Fibroblast of villous mesenchyme (primary cell): ENCODE measurements around the gene PRR23A. TPM values are rescaled to one million over a fixed set of nuclear protein-coding genes. Genes with fewer than 3 reads are reported as not detected.
A peak's percentile ranks its signal among the peaks of the same experiment; 100 is the strongest.

Source experiments
- DNase-seq: peaks from one replicate; pipeline ENCODE4 v3.0.0-alpha.2; 2010; ENCODE audit warnings: low read depth
- H3K4me3 ChIP-seq: 2 replicates; pipeline ENCODE4 v1.5.1; 2011; ENCODE audit warnings: low read depth, mild to moderate bottlenecking, low read length
- total RNA-seq: library from RNA; depleted of rRNA; stranded (reverse); fragments of >200 nt; gene quantifications from 2 replicates; pipeline ENCODE4 v1.2.3, GENCODE V29; 2012
- TF ChIP-seq, protein P1 (sequence below): IDR thresholded peaks from 2 replicates; pipeline ENCODE4 v1.5.1; 2012; ENCODE audit warnings: low read depth, mild to moderate bottlenecking, low read length; ENCODE audit not compliant: insufficient read depth

The PRR23A gene
- total RNA-seq, 1 donor, result not detected

DNA sequence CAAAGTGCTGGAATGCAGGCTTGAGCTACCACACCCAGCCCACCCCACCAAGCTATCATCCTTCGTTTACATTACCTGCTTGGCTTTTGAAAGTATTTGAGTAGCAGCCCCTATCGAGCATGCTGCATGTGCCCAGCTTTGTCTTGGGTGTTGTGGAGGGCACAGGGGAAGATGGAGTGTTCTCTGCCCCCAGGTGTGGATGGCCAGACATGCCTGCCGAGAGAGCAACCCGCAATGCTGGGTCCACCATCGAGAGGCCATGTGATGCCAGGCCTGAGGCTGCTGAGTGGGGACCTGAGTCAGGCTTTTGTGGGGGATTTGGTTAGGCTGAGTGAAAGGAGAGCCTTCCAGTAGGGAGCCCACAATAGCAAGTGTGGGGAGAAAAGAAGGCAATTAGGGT, 33.1 kb downstream of the PRR23A start:
- DNase-seq, result no peak
- TF ChIP-seq, protein P1, sequence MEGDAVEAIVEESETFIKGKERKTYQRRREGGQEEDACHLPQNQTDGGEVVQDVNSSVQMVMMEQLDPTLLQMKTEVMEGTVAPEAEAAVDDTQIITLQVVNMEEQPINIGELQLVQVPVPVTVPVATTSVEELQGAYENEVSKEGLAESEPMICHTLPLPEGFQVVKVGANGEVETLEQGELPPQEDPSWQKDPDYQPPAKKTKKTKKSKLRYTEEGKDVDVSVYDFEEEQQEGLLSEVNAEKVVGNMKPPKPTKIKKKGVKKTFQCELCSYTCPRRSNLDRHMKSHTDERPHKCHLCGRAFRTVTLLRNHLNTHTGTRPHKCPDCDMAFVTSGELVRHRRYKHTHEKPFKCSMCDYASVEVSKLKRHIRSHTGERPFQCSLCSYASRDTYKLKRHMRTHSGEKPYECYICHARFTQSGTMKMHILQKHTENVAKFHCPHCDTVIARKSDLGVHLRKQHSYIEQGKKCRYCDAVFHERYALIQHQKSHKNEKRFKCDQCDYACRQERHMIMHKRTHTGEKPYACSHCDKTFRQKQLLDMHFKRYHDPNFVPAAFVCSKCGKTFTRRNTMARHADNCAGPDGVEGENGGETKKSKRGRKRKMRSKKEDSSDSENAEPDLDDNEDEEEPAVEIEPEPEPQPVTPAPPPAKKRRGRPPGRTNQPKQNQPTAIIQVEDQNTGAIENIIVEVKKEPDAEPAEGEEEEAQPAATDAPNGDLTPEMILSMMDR, result no peak
- no peak overlapping the region for H3K4me3 ChIP-seq

GRCh38 chr3:138971766-138972320, 34.2 kb downstream of the PRR23A start:
- no peak for DNase-seq
- TF ChIP-seq, protein P1, result no peak
- H3K4me3 ChIP-seq, result no peak overlapping the region

DNA sequence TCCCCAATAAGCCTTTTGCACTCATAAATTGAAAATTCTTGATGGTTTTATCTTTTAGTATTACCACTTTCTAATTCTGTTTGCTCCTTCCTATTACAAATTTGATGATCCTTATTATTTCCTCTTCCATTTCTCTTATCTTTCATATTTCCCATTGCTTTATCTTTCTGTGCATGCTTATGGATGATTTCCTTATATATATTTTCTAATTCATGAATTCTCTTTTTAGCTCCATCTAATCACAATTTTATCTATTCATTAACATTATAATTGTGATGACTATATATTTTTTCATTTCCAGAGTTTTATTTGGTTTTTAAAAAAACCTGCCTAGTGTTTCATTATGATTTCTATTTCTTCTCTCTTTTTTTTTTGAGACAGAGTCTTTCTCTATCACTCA, 41.1 kb downstream of the PRR23A start:
- TF ChIP-seq, protein P1, result no peak
- DNase-seq, result no peak
- H3K4me3 ChIP-seq, result no peak overlapping the region

- H3K4me3 ChIP-seq, result no peak overlapping the region
- DNase-seq, result no peak
- TF ChIP-seq, protein P1, result no peak
These were observed 41.8 kb downstream of the PRR23A start for GRCh38 chr3:138964264-138964663.

GRCh38 chr3:138962854-138963560, 43.1 kb downstream of the PRR23A start:
- H3K4me3 ChIP-seq, result no peak overlapping the region
- TF ChIP-seq, protein P1, result no peak

GRCh38 chr3:138960417-138960852, 45.6 kb downstream of the PRR23A start:
- no peak for DNase-seq
- peak overlapping the region; percentile 15 for H3K4me3 ChIP-seq
- TF ChIP-seq, protein P1, result no peak

More at GRCh38 chr3:138962854-138963560, 43.1 kb downstream of the PRR23A start:
- no peak for DNase-seq

Other genes starting within 250 kb of the PRR23A start
- gene PIK3CB, start 171.3 kb downstream of the PRR23A start, total RNA-seq, result 8.4 and 9.9 TPM in 2 replicates
- gene FOXL2, start 59.1 kb downstream of the PRR23A start, total RNA-seq, result 49.7 and 52.8 TPM in 2 replicates
- 61.8 and 101 TPM in 2 replicates for gene FOXL2NB, start 59.1 kb downstream of the PRR23A start, total RNA-seq
- gene PRR23B, start 14.7 kb upstream of the PRR23A start, total RNA-seq, result not detected in 2 replicates
- not detected in 2 replicates for gene PRR23C, start 38.6 kb upstream of the PRR23A start, total RNA-seq